Mucosa of gallbladder (tissue), 1 donor: ENCODE measurements around the gene FMNL2. TPM values are rescaled to one million over a fixed set of nuclear protein-coding genes. Genes with fewer than 3 reads are reported as not detected.

Experiments used
- DNase-seq: peaks from one replicate; pipeline ENCODE4 v3.0.0-alpha.2; 2020; ENCODE audit warnings: low spot score
- total RNA-seq: library from RNA; stranded (reverse); gene quantifications from one replicate; pipeline ENCODE4 v1.2.1, GENCODE V29; 2021
- donor health status: DM: no; HTN: no; CAD: no.

FMNL2 gene
- total RNA-seq, 1 donor from 2014 or later: 24.7 TPM

DNA sequence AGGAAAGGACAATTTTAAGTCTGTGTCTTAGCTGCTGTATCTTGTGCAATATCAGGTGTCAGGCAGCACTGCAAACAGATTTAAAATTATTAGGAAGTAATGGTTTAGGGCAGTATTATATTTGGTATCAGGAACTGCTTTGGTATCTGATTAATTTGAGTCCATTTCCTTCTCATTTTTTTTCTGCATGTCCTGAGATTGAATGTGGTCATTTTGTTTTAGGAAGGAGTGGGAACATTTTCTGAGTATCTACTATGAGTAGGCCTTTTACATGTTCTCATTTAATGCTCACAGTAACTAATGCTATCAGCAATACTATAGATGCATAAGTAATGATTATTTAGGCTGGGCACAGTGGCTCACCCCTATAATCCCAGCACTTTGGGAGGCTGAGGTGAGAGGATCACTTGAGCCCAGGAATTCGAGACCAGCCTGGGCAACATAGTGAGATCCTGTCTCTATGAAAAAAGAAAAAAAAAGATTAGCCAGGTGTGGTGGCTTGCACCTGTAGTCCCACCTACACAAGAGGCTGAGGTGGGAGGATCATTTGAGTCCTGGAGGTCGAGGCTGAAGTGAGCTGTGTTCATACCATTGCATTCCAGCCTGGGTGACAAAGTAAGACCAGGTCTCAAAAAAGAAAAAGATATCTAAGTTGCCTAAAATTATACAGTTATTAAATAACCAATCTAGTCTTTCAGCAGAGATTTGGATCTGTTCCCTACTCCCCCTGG is 4.7 kb downstream of the FMNL2 start:
- DNase-seq: no peak

DNA sequence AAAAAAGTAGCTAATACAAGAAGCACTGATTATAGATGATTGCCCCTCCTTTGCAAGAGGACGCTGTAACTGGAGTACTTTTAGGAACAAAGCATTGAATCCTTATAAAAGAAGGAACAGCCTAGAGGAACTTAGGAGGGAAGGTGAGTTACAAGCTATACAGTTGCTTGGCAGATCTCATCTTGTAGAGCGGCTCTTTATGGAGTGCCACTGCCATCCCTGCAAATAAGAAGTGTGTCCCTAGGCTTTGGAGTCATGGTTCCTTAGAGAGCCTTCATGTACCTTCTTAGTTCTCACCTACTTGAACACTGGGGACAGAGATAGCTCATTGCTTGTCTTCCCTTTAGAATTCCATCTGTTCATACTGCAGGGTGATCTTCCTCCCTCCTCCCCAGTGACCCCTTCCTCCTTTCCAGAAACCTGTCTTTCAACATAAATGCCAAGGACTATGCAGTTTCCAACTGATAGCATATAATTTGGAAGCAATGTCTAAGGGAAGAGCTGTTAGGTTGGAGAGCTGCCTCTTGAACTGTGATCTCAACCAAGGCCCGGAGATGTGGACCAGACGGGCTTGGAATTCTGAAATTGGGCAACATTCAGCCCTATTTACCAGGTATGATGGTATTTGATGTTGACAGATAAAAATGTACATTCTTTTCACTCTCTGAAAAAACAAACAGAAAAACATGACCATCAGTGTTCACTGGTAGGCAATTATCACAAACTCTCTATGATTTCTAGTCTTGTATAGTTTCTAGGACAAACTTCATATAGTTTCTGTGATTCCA is 7.5 kb downstream of the FMNL2 start:
- no peak for DNase-seq

- DNase-seq: no peak
Observed at GRCh38 chr2:152343426-152343825, 8.5 kb downstream of the FMNL2 start.

- DNase-seq: no peak
Observed at GRCh38 chr2:152344579-152345195, 9.7 kb downstream of the FMNL2 start.

GRCh38 chr2:152347076-152347475 is 12.1 kb downstream of the FMNL2 start:
- DNase-seq: no peak

DNA sequence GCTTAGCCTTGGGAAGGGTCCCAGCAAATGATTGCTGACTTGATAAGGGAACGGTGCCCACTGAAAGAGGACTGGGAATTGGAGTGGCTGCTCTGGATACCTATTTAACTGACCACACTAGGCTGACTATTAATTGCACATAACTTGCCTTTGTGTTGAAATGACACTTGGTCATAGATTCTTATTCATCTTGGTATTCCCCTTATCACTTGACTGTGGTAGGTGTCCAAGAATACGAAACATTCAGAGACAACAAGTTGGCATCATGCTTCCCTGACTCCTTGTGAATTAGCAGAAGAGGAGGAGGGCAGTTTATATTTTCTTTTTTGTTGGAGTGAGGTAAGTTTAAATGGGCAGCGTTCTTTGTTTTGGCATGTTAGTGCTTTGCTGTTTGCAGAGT is 13.4 kb downstream of the FMNL2 start:
- DNase-seq: no peak

GRCh38 chr2:152349416-152349815 is 14.4 kb downstream of the FMNL2 start:
- DNase-seq: no peak

GRCh38 chr2:152350155-152350679 is 15.2 kb downstream of the FMNL2 start:
- DNase-seq: no peak

DNA sequence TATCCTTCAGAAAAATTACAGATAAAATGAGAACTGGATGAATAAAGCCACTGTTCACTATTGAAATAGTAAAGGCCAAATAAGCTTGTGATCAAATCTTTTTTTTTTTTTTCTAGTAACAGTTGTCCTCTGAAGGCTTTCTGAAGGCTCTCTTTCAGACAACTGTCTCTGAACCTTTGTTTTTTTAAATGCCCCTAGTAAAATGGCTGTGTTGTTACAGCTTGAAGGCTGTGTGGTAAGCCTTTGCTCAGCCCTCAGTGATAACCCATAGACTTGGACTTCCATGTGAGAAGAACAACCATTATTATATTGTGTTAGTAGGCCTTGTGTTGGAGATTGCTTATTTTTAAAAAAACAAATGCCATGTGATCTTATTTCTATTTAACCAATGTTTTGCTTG is 17.6 kb downstream of the FMNL2 start:
- no peak for DNase-seq

DNA sequence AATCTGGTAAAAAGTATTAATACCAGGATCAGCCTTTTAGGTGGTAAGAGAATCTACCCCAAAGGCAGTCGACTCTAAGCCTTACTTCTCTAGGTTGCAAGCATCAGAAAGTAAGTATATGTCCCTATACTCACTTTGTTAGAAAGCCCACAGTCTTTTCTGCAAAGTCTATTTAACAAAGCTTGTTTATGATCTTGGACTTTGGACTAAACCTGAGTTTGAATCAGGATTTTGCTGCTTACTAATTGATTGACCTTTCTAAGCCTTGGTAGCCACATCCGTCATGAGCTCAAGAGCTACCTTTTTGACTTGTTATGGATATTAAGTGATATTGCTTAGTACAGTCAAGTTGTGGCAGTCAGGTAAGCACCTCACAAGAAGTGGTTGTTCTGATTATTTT is 18.4 kb downstream of the FMNL2 start:
- no peak for DNase-seq

GRCh38 chr2:152354069-152354755 is 19.2 kb downstream of the FMNL2 start:
- no peak for DNase-seq

DNA sequence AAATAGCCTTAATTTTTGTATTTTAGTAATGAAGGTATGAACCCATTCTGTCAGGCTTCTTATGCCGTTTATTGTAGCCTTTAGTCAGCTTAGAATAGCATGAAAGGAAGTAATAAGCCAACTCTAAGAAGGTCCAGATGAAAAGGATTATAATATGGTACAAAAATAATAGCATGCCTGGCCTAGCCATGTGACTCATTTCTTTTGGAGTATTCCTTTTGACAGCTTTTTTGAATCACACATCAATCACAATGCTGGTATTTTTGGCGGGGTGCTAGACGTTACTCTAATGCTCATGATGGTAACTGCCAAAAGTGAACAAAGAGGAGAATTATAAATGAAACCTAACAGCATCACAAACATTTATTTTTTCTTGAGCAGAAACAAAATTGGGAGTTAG is 19.9 kb downstream of the FMNL2 start:
- no peak for DNase-seq

DNA sequence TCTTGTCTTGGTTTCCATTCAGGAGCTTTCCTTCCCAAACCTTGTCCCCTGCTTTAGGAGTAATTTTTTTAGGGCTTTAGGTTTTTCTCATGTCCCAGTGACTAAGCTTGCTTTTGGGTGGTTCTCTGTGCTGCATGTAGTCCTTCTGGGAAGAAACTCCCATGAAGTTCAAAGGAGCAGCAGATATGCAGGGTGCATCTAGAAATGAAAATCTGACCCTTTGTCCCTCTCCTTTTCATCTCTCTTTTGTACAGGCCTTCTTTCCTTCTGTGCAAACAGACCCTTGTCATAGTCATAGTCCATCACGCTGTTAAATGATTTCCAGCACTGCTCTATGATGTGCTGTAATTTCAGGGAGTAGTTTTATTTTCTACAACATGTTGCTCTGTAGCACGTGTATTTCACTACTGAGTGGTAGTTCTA is 20.4 kb downstream of the FMNL2 start:
- no peak for DNase-seq

DNA sequence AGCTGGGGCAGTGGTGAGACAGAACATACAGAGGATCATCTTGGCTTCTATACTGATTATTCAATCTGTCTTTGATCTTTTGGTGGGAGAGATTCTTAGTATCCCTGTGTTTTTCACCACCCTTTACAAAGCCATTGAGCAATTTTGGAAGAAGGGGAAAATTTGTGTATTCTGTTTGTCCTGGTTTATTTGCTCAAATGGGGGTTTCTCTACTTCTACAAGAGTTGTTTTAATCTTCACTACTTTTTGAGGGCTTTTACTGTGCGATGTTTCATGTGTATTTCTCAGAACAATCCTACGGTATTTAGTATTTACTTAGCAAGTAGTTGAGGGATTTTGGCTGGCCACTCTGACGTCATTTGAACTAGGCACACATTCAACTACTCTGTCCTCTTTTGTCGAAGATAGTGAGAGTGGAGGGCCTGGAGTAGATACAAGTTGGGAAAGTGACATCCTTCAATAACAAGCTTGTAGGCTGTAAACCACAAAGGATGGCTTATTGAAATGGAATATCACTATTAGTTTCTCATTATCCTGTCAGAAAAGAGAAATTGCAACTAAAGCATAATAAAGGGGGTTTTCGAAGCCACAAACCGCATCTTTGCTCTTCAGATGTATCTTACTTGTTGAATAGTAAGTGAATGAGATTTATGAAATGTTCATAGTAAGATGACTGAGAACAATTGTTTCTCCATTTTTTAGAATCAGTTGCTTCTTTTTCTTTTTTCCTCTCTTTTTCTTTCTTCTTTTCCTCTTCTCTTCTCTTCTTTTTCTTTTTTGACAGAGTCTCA is 24.8 kb downstream of the FMNL2 start:
- peak; percentile 36 for DNase-seq

DNA sequence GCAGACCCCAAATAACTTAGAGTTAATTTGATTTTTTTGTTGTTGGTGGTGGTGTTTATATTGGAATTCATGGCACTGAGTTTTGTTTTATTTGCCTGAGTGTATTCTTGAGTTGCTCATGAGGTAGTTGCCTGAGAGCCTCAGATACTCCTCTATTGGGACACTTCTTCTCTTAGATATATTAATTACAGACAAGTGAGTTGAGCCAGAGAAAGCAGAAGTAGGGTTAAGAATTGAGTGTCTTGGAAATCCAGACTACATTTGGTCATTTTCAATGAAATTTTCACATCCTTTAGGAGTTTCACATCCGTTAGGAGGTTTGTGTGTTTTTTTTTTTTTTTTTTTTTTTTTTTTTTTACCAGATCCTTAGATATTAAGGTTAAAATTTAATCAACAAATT is 29.0 kb downstream of the FMNL2 start:
- DNase-seq: no peak

- DNase-seq: no peak
Observed at GRCh38 chr2:152367547-152368390, 32.8 kb downstream of the FMNL2 start.

GRCh38 chr2:152369176-152369860 is 34.3 kb downstream of the FMNL2 start:
- DNase-seq: no peak

DNA sequence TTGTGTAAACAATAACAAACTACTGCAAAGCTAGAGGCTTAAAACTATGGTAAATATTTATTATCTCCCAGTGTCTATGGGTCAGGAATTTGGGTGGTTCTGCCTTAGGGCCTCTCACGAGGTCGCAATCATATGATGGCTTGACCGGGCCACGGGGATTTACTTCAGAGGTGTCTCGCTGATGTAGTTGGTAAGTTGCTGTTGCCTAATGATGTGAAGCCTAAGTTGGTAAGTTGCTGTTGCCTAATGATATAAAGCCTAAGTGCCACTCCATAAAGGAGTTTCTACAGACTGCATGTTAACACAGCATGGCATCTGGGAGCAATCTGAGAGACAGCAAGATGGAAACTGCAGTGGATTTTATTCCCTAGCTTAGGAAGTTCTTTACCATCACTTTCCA is 35.8 kb downstream of the FMNL2 start:
- no peak for DNase-seq

GRCh38 chr2:152372438-152372984 is 37.5 kb downstream of the FMNL2 start:
- no peak for DNase-seq
